ENCODE measurements around the gene TMF1.

Gene TMF1

GRCh38 chr3:69051756-69052471 is at the start of gene TMF1:
TMF1 (minus strand) TSS chr3:69052333; CDS start chr3:69052086, 247 bp downstream.
- DNase-seq, result peak; percentile 96

- DNase-seq, result no peak
Measured at GRCh38 chr3:69099576-69099975, 47.4 kb upstream of the TMF1 start.

GRCh38 chr3:69097407-69098086 is 45.4 kb upstream of the TMF1 start:
- no peak for DNase-seq

- no peak for DNase-seq
Measured at GRCh38 chr3:69096299-69096698, 44.2 kb upstream of the TMF1 start.

- DNase-seq, result no peak
Measured at GRCh38 chr3:69095636-69096035, 43.5 kb upstream of the TMF1 start.

GRCh38 chr3:69094467-69095205 is 42.5 kb upstream of the TMF1 start:
- no peak for DNase-seq

GRCh38 chr3:69092030-69092516 is 39.9 kb upstream of the TMF1 start:
- no peak for DNase-seq

- no peak for DNase-seq
Measured at GRCh38 chr3:69091389-69092029, 39.4 kb upstream of the TMF1 start.

- DNase-seq, result no peak
Measured at GRCh38 chr3:69090021-69090420, 37.9 kb upstream of the TMF1 start.

- DNase-seq, result no peak
Measured at GRCh38 chr3:69088063-69088462, 35.9 kb upstream of the TMF1 start.

GRCh38 chr3:69087030-69087791 is 35.1 kb upstream of the TMF1 start:
- no peak for DNase-seq

- DNase-seq, result peak; percentile 75
Measured at GRCh38 chr3:69085833-69086722, 33.9 kb upstream of the TMF1 start.

GRCh38 chr3:69085168-69085832 is 33.2 kb upstream of the TMF1 start:
- DNase-seq, result peak; percentile 27

- peak; percentile 91 for DNase-seq
Measured at GRCh38 chr3:69084326-69085167, 32.4 kb upstream of the TMF1 start, which contains the start of gene ARL6IP5. ARL6IP5 (plus strand) TSS chr3:69084937; CDS start chr3:69085048, 111 bp downstream.

- peak; percentile 82 for DNase-seq
Measured at GRCh38 chr3:69082805-69083204, 30.7 kb upstream of the TMF1 start.

- DNase-seq, result no peak
Measured at GRCh38 chr3:69082361-69082760, 30.2 kb upstream of the TMF1 start.

- DNase-seq, result no peak
Measured at GRCh38 chr3:69081583-69082262, 29.6 kb upstream of the TMF1 start.

GRCh38 chr3:69080233-69080920 is 28.2 kb upstream of the TMF1 start, which contains the start of gene UBA3:
UBA3 (minus strand) TSS chr3:69080365; CDS start chr3:69080353, 12 bp downstream.
- DNase-seq, result peak; percentile 93

All from activated naive CD4-positive, alpha-beta T cell treated with Interleukin-2 at 50 U/mL for 16 hours (primary cell).